Ascending aorta (tissue), 2 donors: ENCODE results near the gene CNTNAP2. TPM values are rescaled to one million over a fixed set of nuclear protein-coding genes. Genes with fewer than 3 reads are reported as not detected.

Experiments used
- DNase-seq, 2 donors: peaks; one replicate each; pipeline ENCODE4 v3.0.0-alpha.2; 2019; ENCODE audit warnings: low spot score in 2 of 2
- H3K27ac ChIP-seq, 2 donors: fragments of 200-600 bp; sonication (generic); one replicate each; pipeline ENCODE4 v1.5.1; 2016 to 2017; ENCODE audit warnings: mild to moderate bottlenecking in 1 of 2
- H3K27me3 ChIP-seq: fragments of 200-600 bp; sonication (generic); one replicate; pipeline ENCODE4 v1.5.1; 2017
- H3K36me3 ChIP-seq, 2 donors: fragments of 200-600 bp; sonication (generic); one replicate each; pipeline ENCODE4 v1.5.1; 2016
- H3K4me1 ChIP-seq, 2 donors: fragments of 200-600 bp; sonication (generic); one replicate each; pipeline ENCODE4 v1.5.1; 2016 to 2017; ENCODE audit warnings: mild to moderate bottlenecking in 1 of 2
- H3K4me3 ChIP-seq, 2 donors: fragments of 200-600 bp; sonication (generic); one replicate each; pipeline ENCODE4 v1.5.1; 2016 to 2017; ENCODE audit warnings: mild to moderate bottlenecking in 1 of 2
- H3K9me3 ChIP-seq, 2 donors: fragments of 200-600 bp; sonication (generic); one replicate each; pipeline ENCODE4 v1.5.1; 2016
- CTCF ChIP-seq, 3 experiments: fragments of 200-600 bp in 2 of 3; fragments of 450-650 bp in 1 of 3; sonication (generic) in 2 of 3; IDR thresholded peaks; one replicate each; pipeline ENCODE4 v1.5.1; 2016 to 2019; ENCODE audit warnings: antibody characterized with exemption in 3 of 3, mild to moderate bottlenecking in 1 of 3, moderate library complexity in 1 of 3
- intact Hi-C: fragments of 100-400 bp; cut with DNase I; formaldehyde crosslinking; loops from one replicate; pipeline ENCODE4 v1.15.1; 2023
- total RNA-seq: library from RNA; depleted of rRNA; stranded (reverse); fragments of >200 nt; gene quantifications from one replicate; pipeline ENCODE4 v1.1.0, GENCODE V29; 2016

CNTNAP2 gene
- total RNA-seq, 1 donor from 2014 or later: not detected

- intact Hi-C loops: no loop called here
- H3K4me1 ChIP-seq: no peaks in the 10 kb centered on the region
- no peak for DNase-seq
- H3K36me3 ChIP-seq: no peaks in the 10 kb centered on the region
- no peaks in the 10 kb centered on the region for H3K27me3 ChIP-seq
- no peak overlapping the region for H3K27ac ChIP-seq
- TF ChIP-seq CTCF (IDR thresholded peaks at IDR 0.05): no peak
- H3K4me3 ChIP-seq: no peak overlapping the region
- H3K9me3 ChIP-seq: no peaks in the 10 kb centered on the region
These were observed 759.4 kb downstream of the CNTNAP2 start for GRCh38 chr7:146875981-146876380.

GRCh38 chr7:146876411-146876810, 759.8 kb downstream of the CNTNAP2 start:
- H3K4me1 ChIP-seq: no peaks in the 10 kb centered on the region
- no peaks in the 10 kb centered on the region for H3K9me3 ChIP-seq
- H3K36me3 ChIP-seq: no peaks in the 10 kb centered on the region
- DNase-seq: no peak
- TF ChIP-seq CTCF (IDR thresholded peaks at IDR 0.05): no peak
- intact Hi-C loops: no loop called here
- H3K27me3 ChIP-seq: no peaks in the 10 kb centered on the region
- H3K4me3 ChIP-seq: no peak overlapping the region
- H3K27ac ChIP-seq: no peak overlapping the region

GRCh38 chr7:146878901-146879300, 762.3 kb downstream of the CNTNAP2 start:
- Histone ChIP-seq H3K4me3 (no peak overlapping the region), H3K36me3 (no peaks in the 10 kb centered on the region), H3K27me3 (no peaks in the 10 kb centered on the region), H3K9me3 (no peaks in the 10 kb centered on the region), H3K27ac (no peak overlapping the region), H3K4me1 (no peaks in the 10 kb centered on the region)
- DNase-seq: no peak
- no peak for TF ChIP-seq CTCF (IDR thresholded peaks at IDR 0.05)
- intact Hi-C loops: no loop called here

- Histone ChIP-seq H3K27me3 (no peaks in the 10 kb centered on the region), H3K4me3 (no peak overlapping the region), H3K9me3 (no peaks in the 10 kb centered on the region), H3K4me1 (no peaks in the 10 kb centered on the region), H3K36me3 (no peaks in the 10 kb centered on the region), H3K27ac (no peak overlapping the region)
- no peak for TF ChIP-seq CTCF (IDR thresholded peaks at IDR 0.05)
- DNase-seq: no peak
- intact Hi-C loops: no loop called here
These were observed 768.6 kb downstream of the CNTNAP2 start for GRCh38 chr7:146885231-146885630.

- no peaks in the 10 kb centered on the region for H3K9me3 ChIP-seq
- no peaks in the 10 kb centered on the region for H3K4me1 ChIP-seq
- H3K27me3 ChIP-seq: no peaks in the 10 kb centered on the region
- TF ChIP-seq CTCF (IDR thresholded peaks at IDR 0.05): no peak
- no peaks in the 10 kb centered on the region for H3K36me3 ChIP-seq
- no peak overlapping the region for H3K27ac ChIP-seq
- intact Hi-C loops: no loop called here
- no peak overlapping the region for H3K4me3 ChIP-seq
- DNase-seq: no peak
These were observed 773.4 kb downstream of the CNTNAP2 start for GRCh38 chr7:146889806-146890555.
